GM19328 (cell line): ENCODE results near the gene SPECC1L.

Experiments
- ATAC-seq: cut with Tn5 transposase; IDR thresholded peaks from one replicate; pipeline ENCODE4 v1.9.1; 2021; ENCODE audit warnings: mild to moderate bottlenecking, moderate library complexity; ENCODE audit not compliant: unreplicated experiment

SPECC1L gene

GRCh38 chr22:24426436-24426835 is 155.8 kb downstream of the SPECC1L start:
- no peak for ATAC-seq

GRCh38 chr22:24426851-24427499 is 156.3 kb downstream of the SPECC1L start:
- ATAC-seq, result no peak

DNA sequence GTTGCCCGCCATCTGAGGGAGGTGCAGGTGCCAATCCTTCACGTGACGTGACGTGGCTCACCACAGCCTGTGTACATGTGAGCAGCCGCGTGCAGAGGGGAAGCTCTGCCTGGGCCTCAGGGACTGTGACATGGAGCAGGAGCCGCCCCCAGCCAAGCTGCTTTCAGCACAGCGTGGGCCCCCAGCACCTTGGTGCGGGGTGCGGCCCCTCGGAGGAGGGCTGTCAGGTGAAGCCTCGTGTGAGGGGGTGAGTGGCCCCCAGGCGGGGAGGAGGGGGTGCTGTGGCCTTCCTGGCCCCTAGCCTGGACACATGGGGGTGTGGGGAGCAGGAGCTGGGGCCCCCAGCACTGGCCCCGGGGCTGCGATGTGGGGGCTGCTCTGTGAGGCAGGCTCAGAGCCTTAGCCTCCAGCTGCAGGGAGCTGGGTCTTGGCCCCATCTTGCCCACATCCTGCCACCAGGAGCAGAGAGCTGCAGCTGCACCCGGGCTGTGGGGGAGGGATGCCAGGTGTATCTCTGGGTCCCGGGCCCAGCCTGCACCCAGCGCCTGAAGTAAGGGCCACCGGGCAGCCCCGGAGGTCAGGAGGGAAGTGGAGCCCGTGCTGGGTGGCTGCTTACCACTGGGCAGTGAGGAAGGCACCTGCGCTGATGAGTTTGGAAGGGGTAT is 157.0 kb downstream of the SPECC1L start, which contains the start of gene ADORA2A:
TSS of gene ADORA2A (plus strand) at position 100 of the 665 bp plus-strand sequence. CDS start 5,806 bp downstream, outside the sequence.
- peak; percentile 45 for ATAC-seq

DNA sequence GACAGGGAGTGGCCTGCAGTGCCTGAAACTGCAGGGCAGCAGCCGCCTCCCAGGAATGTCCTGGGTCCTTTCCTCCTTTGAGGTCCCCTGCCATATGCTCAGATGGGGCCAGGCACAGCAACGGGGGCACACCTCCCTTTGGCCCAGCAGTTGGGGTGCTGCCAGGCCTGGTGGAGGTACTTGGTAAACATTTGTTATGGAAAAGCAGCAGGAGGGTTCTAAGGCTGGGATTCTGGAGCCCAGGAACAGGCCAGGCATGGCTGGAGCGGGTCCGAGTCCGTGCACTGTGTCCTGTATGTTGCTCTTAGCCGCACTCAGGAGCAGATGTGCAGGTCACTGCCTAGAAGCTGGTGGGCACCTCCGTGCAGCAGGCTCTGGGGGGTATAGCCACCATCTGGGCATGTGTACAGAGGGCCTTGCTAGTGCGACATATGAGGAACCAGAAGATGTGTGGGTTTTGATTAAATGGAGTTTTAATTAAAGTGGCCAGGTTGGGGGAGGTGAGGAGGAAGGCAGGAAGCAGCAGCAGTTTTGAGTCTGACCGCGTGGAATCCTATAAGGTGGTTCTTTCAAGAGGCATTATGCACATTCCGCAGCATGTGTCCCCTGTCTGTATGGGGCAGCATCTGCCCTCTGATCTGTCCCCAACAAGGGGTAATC is 158.2 kb downstream of the SPECC1L start:
- no peak for ATAC-seq

DNA sequence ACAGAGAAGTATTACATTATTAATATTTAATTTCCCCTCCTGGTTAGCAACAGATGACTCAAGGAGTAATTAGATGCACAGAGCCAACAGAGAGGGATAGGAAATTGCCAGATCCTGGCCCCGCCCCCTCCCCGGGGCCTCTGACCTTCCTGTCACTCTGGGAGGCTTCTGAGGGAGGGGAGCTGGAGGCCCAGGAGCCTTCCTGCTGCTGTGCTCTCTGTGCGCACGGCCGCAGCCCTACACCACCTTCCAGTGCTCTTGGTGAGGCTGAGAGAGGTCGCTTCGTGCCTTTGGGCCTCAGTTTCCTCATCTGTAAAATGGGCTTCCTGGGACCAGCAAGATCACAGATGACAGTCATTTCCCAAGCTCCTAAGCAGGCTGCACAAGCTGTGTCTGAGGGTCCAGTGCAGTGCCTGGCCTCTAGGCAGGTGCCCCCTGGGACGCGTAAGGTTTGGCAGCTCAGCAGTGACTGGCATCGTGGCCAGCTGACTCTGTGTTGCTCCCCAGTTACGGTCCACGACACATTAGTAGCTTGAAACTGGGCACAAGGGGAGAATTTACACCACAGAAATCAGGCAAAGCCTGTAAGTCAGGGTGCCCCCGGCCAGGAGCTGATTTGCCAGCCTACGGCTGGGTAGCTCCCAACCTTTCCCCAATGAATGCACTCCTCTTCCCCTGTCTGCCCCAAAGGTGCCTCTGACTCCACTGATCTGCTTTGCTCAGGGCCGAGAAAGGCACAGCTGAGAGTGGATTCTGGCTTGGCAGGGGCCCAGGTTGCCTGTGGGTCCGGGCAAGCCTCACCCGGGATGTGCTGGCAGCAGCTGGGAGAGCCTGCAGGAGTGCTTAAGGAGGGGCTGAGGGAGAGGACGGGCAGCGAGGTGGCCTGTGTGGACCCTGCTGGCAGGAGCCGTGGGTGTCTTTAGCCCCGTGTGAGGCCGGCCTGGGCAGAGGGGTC is 159.1 kb downstream of the SPECC1L start:
- no peak for ATAC-seq

- no peak for ATAC-seq
Measured at GRCh38 chr22:24430431-24431308, 160.0 kb downstream of the SPECC1L start.

GRCh38 chr22:24431309-24432034 is 160.8 kb downstream of the SPECC1L start:
- ATAC-seq, result no peak

GRCh38 chr22:24432059-24432853 is 161.6 kb downstream of the SPECC1L start:
- no peak for ATAC-seq

- ATAC-seq, result no peak
Measured at GRCh38 chr22:24433001-24433827, 162.6 kb downstream of the SPECC1L start.

- peak; percentile 41 for ATAC-seq
Measured at GRCh38 chr22:24433828-24434470, 163.3 kb downstream of the SPECC1L start.

- peak; percentile 54 for ATAC-seq
Measured at GRCh38 chr22:24434471-24435322, 164.1 kb downstream of the SPECC1L start.

- no peak for ATAC-seq
Measured at GRCh38 chr22:24435323-24435645, 164.7 kb downstream of the SPECC1L start.

- no peak for ATAC-seq
Measured at GRCh38 chr22:24435861-24436371, 165.3 kb downstream of the SPECC1L start.

- ATAC-seq, result no peak
Measured at GRCh38 chr22:24436553-24436952, 165.9 kb downstream of the SPECC1L start.

GRCh38 chr22:24437091-24437490 is 166.5 kb downstream of the SPECC1L start:
- ATAC-seq, result no peak

DNA sequence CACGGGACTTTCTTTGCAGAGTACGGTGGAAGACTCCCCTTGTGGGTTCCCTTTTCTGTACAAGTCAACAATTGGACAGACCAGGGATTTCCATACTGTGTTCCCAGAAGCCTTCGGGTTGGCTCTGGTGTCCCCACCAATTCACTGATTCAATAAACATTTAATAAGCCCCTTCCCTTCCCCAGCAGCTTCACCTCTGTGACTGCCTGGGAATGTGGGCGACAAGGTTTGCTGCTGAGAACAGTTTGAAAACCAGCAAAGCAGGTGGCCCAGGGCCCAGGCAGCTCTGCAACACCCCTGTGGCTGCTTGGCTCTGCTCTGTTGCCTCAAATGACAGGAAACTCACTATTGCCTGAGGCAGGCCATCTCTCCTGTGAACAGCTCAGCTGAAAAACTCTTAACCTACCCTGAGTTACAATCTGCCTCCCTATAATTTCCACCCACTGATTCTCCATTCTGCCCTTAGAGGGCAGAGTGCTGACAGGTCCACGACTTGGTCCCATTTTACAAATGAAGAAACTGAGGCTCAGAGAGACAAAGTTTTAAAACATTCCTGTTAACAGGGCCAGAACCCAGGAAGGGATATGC is 167.2 kb downstream of the SPECC1L start:
- ATAC-seq, result no peak
